NCI-H446 (cell line): ENCODE measurements around the gene AMPH.
A peak's percentile ranks its signal among the peaks of the same experiment; 100 is the strongest.
"Not testable (repeated sequence)": the region's sequence is repeated elsewhere in the genome, so short reads cannot be mapped to it uniquely, and the experiment has no call there.

Experiments used
- DNase-seq, 2 experiments: peaks; one replicate each; lab custom pipeline; 2025; lab: John Stamatoyannopoulos, UW

AMPH gene

DNA sequence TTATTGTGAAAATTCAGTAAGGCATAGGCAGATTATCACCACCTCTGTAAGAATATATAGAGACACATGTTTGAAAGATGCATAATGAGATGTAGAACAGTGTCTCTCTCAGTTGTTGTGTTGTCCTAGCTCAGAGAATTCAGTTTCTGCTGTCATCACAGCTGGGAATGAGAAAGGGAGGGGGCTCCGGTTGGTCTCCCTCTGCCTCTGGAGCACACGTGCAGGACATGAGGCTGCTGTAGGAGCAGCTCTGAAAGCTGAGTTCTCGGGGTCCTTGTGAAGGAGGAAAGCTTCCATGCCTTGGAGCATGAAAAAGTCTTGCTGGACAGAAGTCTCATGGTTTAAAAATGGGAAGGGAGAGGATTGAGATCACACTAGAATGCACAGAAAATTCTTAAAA, 280.4 kb downstream of the AMPH start:
- not testable (repeated sequence) for DNase-seq

- not testable (repeated sequence) for DNase-seq
Measured at GRCh38 chr7:38349869-38350583, 281.1 kb downstream of the AMPH start.

- DNase-seq = not testable (repeated sequence)
Measured at GRCh38 chr7:38349126-38349795, 281.9 kb downstream of the AMPH start.

DNA sequence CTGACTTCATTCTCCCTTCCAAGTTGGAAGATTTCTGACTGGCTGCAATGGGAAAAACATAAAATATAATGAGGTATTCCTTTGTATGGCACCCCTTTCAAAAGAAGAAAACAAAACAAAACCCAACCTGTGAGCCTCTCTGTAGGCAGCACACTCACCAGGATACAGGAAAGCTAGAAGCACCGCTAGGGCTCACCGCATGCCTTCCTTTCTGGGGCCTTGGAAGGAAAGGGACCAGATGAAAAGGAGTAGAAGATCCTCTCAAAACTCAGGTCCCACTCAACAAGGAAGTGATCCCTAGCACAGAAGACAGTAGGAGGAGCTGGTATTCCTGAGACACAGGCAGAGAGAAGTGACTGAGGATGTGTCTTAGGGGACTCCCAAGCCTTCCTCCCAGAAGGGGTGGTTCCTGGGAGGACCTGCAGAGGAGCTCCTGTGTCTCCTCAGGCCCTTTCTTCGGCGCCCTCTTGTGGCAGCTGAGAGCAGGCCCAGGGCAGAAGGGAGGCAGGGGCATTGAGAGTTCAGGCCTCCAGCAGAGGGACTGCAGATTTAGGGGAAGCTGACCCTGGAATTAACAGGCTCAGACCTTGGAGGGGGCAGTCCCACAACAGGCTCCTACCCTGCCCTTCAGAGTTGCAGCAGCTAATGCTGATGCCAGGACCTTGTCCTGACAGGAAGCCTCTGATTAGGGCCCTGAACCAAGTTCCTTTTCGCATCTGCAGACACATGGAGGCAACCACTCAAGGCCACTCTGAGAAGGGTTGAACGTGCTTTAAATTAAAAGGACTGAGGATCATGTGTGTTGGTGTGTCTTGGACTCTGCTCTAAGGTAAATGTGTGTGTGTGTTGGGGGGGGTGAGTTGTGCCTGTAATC, 285.6 kb downstream of the AMPH start:
- DNase-seq = peak in 1 of 2 experiments; percentile 65

DNA sequence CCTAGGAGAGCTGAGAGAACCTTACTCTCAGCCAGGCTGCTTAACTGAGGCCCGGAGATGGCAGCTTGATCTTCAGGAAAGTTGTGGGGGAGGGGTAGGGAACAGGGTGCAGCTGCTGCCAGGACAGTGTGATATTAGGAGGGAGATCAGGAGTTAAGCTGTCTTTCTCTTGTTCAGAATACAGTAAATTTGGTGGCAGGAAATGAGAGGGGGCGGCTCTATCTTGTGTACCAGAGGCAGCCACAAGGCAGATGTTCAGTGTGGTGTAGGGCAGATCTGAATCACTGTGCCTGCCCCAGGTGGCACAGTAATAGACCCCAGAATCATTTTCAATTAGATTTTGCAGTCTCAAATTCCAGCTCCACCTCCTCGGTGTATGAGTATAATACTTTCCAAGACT, 286.4 kb downstream of the AMPH start:
- DNase-seq = not testable (repeated sequence)

GRCh38 chr7:38342135-38342534, 289.0 kb downstream of the AMPH start:
- not testable (repeated sequence) for DNase-seq

DNA sequence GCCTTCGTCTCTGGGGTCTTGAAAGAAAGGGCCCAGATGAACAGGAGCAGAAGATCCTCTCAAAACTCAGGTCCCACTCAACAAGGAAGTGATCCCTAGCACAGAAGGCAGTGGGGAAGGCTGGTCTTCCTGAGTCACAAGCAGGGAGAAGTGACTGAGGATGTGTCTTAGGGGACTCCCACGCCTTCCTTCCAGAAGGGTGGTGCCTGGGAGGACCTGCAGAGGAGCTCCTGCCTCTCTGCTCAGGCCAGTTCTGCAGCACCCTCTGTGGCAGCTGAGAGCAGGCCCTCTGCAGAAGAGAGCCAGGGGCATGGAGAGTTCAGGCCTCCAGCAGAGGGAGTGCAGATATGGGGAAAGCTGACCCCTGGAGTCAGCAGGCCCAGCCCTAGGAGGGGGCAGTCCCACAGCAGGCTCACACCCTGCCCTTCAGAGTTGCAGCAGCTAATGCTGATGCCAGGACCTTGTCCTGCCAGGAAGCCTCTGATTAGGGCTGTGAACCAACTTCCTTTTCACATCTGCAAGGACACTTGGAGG, 289.9 kb downstream of the AMPH start:
- DNase-seq = not testable (repeated sequence)

GRCh38 chr7:38339953-38340819, 291.0 kb downstream of the AMPH start:
- no peak for DNase-seq

DNA sequence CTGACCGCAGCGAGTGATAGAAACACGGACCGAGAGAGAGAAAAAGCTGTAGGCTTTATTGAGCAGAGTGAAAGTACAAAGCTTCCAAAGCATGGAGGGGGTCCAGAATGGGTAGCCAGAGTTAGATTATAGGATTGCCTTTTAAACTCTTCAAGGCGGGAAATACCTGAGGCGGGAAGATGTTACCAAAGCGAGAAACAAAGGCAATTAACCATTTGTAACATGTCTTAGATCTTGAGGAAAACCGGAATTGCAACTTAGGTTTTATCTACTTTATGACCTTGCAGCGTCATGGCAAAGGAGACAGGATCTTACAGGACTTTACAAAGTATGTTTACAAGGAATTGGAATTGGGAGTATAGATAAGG, 295.0 kb downstream of the AMPH start:
- DNase-seq = not testable (repeated sequence)

DNA sequence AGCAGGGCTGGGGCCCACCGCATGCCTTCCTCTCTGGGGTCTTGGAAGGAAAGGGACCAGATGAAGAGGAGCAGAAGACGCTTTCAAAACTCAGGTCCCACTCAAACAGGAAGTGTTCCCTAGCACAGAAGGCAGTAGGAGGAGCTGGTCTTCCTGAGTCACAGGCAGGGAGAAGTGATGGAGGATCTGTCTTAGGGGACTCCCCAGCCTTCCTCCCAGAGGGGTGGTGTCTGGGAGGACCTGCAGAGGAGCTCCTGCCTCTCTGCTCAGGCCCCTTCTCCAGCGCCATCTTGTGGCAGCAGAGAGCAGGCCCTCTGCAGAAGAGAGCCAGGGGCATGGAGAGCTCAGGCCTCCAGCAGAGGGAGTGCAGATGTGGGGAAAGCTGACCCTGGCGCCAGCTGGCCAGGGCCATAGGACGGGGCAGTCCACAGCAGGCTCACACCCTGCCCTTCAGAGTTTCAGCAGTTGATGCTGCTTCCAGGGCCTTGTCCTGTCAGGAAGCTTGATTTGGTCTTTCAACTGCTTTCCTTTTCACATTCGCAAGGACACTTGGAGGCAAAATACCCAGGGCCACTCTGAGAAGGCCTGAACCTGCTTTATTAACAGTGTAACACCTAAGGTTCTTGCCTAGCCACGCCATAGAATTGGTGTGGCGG, 295.6 kb downstream of the AMPH start:
- DNase-seq = peak; percentile 62 to 81

DNA sequence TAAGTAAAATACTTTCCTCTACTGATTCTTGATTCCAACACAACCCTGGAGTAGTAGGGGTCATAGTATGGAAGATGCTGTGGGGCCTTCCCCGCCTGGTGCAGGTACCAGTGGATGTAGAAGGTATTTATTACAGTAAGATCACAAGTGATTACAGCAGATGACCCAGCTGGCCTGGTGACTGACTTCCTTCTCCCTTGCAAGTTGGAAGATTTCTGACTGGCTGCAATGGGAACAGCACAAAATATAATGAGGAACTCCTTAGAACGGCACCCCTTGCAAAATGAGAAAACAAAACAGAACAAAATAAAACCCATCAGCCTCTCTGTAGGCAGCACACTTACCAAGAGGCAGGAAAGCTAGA, 296.1 kb downstream of the AMPH start:
- no peak for DNase-seq

GRCh38 chr7:38334163-38334562, 297.0 kb downstream of the AMPH start:
- DNase-seq = no peak
